ENCODE measurements around the gene TOGARAM1.

GRCh38 chr14:45070215-45070614 is 108.2 kb downstream of the TOGARAM1 start:
- TF ChIP-seq CTCF (IDR thresholded peaks at IDR 0.05): no peak
- TF ChIP-seq POLR2A (IDR thresholded peaks at IDR 0.05): no peak

All from Peyer's patch (tissue), 4 donors.